MM.1S (cell line): ENCODE measurements around the gene DAB1.

Experiments
- DNase-seq: peaks from one replicate; pipeline ENCODE4 v3.0.0-alpha.2; 2015
- H2AFZ ChIP-seq: fragments of 300-600 bp; sonication (generic); 2 replicates; pipeline ENCODE4 v1.6.0; 2016; ENCODE audit warnings: antibody characterized with exemption, low read length
- H3F3A ChIP-seq: fragments of 300-600 bp; sonication (generic); 2 replicates; pipeline ENCODE4 v1.6.1; 2016; ENCODE audit warnings: mild to moderate bottlenecking, antibody characterized with exemption, low read length, moderate library complexity, mixed read lengths; ENCODE audit not compliant: insufficient read depth
- H3K27ac ChIP-seq: fragments of 300-600 bp; sonication (generic); 2 replicates; pipeline ENCODE4 v1.5.1; 2016; ENCODE audit warnings: mild to moderate bottlenecking, low read length
- H3K27me3 ChIP-seq: fragments of 300-600 bp; sonication (generic); replicated peaks from 2 replicates; pipeline ENCODE4 v1.6.0; 2016; ENCODE audit warnings: low read length; ENCODE audit not compliant: insufficient read depth
- H3K36me3 ChIP-seq: fragments of 300-600 bp; sonication (generic); replicated peaks from 2 replicates; pipeline ENCODE4 v1.6.1; 2016; ENCODE audit warnings: mild to moderate bottlenecking, low read length, mixed read lengths; ENCODE audit not compliant: insufficient read depth
- H3K4me1 ChIP-seq: fragments of 300-600 bp; sonication (generic); 2 replicates; pipeline ENCODE4 v1.6.1; 2016; ENCODE audit warnings: low read length, mixed read lengths
- H3K4me2 ChIP-seq: fragments of 300-600 bp; sonication (generic); 2 replicates; pipeline ENCODE4 v1.6.0; 2016; ENCODE audit warnings: low read depth, low read length
- H3K4me3 ChIP-seq: fragments of 300-600 bp; sonication (generic); 2 replicates; pipeline ENCODE4 v1.5.1; 2016; ENCODE audit warnings: low read length, mixed read lengths
- H3K79me2 ChIP-seq: fragments of 300-600 bp; sonication (generic); 2 replicates; pipeline ENCODE4 v1.6.1; 2016; ENCODE audit warnings: mixed run types, low read length, mixed read lengths
- H3K9ac ChIP-seq: fragments of 300-600 bp; sonication (generic); 2 replicates; pipeline ENCODE4 v1.6.1; 2016; ENCODE audit warnings: low read length, mixed read lengths
- H3K9me2 ChIP-seq: fragments of 300-600 bp; sonication (generic); replicated peaks from 2 replicates; pipeline ENCODE4 v1.6.1; 2016; ENCODE audit warnings: mild to moderate bottlenecking, low read length, mixed read lengths; ENCODE audit not compliant: insufficient read depth
- H3K9me3 ChIP-seq: fragments of 300-600 bp; sonication (generic); replicated peaks from 2 replicates; pipeline ENCODE4 v1.6.1; 2016; ENCODE audit warnings: mild to moderate bottlenecking, low read length, mixed read lengths; ENCODE audit not compliant: insufficient read depth
- H4K20me1 ChIP-seq: fragments of 300-600 bp; sonication (generic); 2 replicates; pipeline ENCODE4 v1.6.1; 2016; ENCODE audit warnings: mild to moderate bottlenecking, low read length, moderate library complexity, mixed read lengths; ENCODE audit not compliant: insufficient read depth
- EZH2 ChIP-seq: fragments of 300-600 bp; sonication (generic); optimal IDR thresholded peaks from 2 replicates; pipeline ENCODE3; 2017; ENCODE audit warnings: low read depth, mild to moderate bottlenecking, antibody characterized with exemption, low read length, mixed read lengths
- EZH2phosphoT487 ChIP-seq: fragments of 300-600 bp; sonication (generic); IDR thresholded peaks from 2 replicates; pipeline ENCODE4 v1.6.1; 2018; ENCODE audit warnings: antibody characterized with exemption, low read length
- TF ChIP-seq, protein P1 (sequence below): fragments of 300-600 bp; sonication (generic); IDR thresholded peaks from 2 replicates; pipeline ENCODE4 v1.5.1; 2016; ENCODE audit warnings: antibody characterized with exemption, low read length, mixed read lengths

Gene DAB1

DNA sequence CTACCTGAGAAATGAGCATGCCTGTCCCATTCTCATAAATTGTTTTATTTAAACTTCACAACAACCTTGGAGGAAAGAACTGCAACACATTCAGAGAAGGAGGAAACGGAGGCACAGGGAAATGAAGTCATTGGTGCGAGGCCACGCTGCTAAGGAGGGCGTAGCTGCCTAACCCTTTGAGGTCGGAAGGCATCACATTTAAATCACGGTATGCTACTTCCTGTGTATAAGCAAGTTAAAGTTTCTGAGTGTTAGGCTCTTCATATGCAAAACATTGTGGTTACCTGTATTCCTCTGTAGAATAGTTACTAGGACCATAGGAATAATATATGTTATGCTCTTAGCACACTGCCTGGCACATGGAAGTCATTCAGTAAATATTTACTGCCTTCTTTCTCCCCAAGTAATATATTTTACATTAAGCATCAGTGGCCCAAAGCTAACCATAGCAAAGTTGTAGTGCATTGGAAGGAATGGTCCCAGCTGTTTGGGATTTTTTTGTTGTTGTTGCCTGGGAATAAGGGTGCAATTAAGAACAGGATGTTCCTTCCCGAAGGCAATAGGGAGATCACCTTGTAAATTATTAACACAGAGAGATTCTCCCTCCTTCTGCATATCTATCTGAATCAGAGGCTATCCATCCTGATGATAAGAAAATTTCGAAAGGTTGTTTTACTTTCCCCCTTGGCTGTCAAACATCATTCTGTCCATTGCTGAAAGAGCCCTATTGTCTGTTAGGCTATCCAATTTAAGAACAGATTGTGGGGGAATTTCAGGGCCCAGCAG, 265.8 kb downstream of the DAB1 start:
- Histone ChIP-seq H2AFZ (no peak overlapping the region), H3K4me3 (no peak overlapping the region), H3K4me1 (no peaks in the 10 kb centered on the region), H3K4me2 (no peak overlapping the region), H3K9me2 (no peaks in the 10 kb centered on the region), H3K9ac (no peak overlapping the region), H3F3A (no peaks in the 10 kb centered on the region), H3K9me3 (no peaks in the 10 kb centered on the region), H3K36me3 (no peaks in the 10 kb centered on the region), H3K27ac (no peak overlapping the region), H3K79me2 (no peaks in the 10 kb centered on the region), H3K27me3 (no peaks in the 10 kb centered on the region), H4K20me1 (no peaks in the 10 kb centered on the region)
- TF ChIP-seq EZH2phosphoT487 (no peak), EZH2 (no peak)
- TF ChIP-seq, protein P1, sequence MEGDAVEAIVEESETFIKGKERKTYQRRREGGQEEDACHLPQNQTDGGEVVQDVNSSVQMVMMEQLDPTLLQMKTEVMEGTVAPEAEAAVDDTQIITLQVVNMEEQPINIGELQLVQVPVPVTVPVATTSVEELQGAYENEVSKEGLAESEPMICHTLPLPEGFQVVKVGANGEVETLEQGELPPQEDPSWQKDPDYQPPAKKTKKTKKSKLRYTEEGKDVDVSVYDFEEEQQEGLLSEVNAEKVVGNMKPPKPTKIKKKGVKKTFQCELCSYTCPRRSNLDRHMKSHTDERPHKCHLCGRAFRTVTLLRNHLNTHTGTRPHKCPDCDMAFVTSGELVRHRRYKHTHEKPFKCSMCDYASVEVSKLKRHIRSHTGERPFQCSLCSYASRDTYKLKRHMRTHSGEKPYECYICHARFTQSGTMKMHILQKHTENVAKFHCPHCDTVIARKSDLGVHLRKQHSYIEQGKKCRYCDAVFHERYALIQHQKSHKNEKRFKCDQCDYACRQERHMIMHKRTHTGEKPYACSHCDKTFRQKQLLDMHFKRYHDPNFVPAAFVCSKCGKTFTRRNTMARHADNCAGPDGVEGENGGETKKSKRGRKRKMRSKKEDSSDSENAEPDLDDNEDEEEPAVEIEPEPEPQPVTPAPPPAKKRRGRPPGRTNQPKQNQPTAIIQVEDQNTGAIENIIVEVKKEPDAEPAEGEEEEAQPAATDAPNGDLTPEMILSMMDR, result no peak
- no peak for DNase-seq

DNA sequence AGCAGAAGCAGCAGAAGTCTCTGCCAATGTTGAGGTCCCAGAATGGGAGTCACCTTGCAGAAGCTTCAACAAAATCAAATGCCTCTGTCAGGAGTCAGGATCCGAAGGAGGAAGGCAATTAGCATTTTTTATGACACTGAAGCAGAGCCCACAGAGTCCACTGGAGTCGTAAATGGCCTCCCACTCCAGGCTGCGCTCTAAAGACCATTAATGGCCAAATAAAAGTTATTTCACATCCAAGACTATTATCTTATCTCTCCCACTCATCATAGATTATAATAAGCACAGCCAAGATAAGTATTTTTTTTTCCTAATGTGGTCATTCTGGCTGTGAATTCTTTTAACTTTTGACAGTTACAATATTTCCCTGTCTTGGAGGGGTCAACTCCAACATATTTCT, 267.0 kb downstream of the DAB1 start:
- H3K4me2 ChIP-seq, result no peak overlapping the region
- H3K4me3 ChIP-seq, result no peak overlapping the region
- no peaks in the 10 kb centered on the region for H3F3A ChIP-seq
- TF ChIP-seq EZH2 (no peak), EZH2phosphoT487 (no peak)
- TF ChIP-seq, protein P1, result no peak
- no peak for DNase-seq
- H2AFZ ChIP-seq, result no peak overlapping the region
- H3K9me2 ChIP-seq, result no peaks in the 10 kb centered on the region
- H3K27ac ChIP-seq, result no peak overlapping the region
- H3K4me1 ChIP-seq, result no peaks in the 10 kb centered on the region
- H3K9me3 ChIP-seq, result no peaks in the 10 kb centered on the region
- H3K9ac ChIP-seq, result no peak overlapping the region
- no peaks in the 10 kb centered on the region for H3K79me2 ChIP-seq
- H3K27me3 ChIP-seq, result no peaks in the 10 kb centered on the region
- H4K20me1 ChIP-seq, result no peaks in the 10 kb centered on the region
- H3K36me3 ChIP-seq, result no peaks in the 10 kb centered on the region

DNA sequence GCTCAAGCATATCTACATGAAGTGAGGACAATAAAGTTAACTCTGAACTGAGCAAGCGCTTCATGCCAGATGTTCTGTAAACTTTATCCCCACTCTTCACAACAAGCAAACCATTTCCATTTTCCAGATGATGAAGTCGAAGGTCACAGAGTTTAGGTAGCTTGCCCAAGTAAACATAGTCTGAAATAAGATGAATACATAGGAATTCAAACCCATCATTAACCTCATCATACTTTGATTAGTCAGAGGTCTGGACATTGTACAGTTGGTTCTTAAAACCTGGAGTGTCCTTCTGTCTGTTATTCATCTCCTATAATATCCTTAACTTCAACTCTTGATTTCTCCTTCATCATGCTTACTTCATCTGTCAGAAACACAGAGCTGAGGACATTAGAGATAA, 277.8 kb downstream of the DAB1 start:
- no peak overlapping the region for H3K9ac ChIP-seq
- no peak overlapping the region for H2AFZ ChIP-seq
- no peaks in the 10 kb centered on the region for H4K20me1 ChIP-seq
- DNase-seq, result no peak
- TF ChIP-seq, protein P1, result no peak
- no peak for TF ChIP-seq EZH2
- TF ChIP-seq EZH2phosphoT487, result no peak
- no peak overlapping the region for H3K27ac ChIP-seq
- H3K27me3 ChIP-seq, result no peaks in the 10 kb centered on the region
- H3K9me2 ChIP-seq, result no peaks in the 10 kb centered on the region
- no peaks in the 10 kb centered on the region for H3K79me2 ChIP-seq
- H3K9me3 ChIP-seq, result no peaks in the 10 kb centered on the region
- H3K4me3 ChIP-seq, result no peak overlapping the region
- no peak overlapping the region for H3K4me2 ChIP-seq
- no peaks in the 10 kb centered on the region for H3F3A ChIP-seq
- H3K36me3 ChIP-seq, result no peaks in the 10 kb centered on the region
- no peaks in the 10 kb centered on the region for H3K4me1 ChIP-seq
